Measurements from ENCODE around the gene TEX29.

Gene TEX29

DNA sequence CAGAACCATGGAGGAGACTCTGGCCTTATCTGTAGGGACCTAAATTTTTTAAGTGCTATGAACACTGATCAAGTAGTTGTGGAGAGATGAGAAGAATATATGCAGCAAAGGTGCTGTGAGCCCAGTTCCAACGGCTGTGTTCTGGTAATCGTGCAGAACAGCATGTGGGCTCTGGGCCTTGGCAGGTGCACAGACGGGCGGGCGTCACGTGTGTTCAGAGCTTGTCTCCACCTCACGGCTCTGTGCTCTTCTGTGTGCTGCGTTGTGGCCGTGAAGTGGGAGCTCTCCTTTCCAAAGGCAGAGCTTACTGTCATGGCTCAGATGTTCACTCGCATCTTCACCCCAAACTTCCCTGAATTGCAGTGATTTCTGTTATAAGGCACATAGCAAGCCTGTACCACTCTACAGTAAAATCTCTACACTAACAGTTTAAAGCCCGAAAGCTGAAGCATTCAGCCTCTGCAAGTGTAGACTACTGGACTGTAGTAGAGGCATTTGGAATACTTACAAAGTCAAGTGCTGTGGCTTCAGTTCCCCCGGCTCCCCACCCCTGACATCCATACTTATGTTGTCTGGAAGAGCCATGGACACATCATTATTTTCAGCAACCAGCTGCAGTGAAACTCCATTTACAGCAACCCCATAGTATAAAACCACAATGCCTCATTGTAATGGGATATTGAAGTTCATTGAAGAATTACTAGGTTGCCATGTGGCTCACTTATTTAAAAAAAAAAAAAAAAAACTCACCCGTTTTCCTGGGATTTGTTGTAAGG is 27.5 kb upstream of the TEX29 start:
- H3K4me1 ChIP-seq (ENCODE audit: control insufficient read depth in 1 of 2, insufficient read depth in 2 of 2, low read length in 2 of 2), result no peaks in the 10 kb centered on the region
- no peaks in the 10 kb centered on the region for H3K9me3 ChIP-seq (ENCODE audit: control insufficient read depth in 1 of 2, low read length in 2 of 2)
- no peaks in the 10 kb centered on the region for H3K27me3 ChIP-seq (ENCODE audit: low read depth, low read length)
- no peak overlapping the region for H3K4me3 ChIP-seq (ENCODE audit: low read depth in 1 of 2, low read length in 2 of 2)
- peaks cover 30 to 46% of the 10 kb centered on the region in 2 donors for H3K36me3 ChIP-seq (ENCODE audit: control insufficient read depth in 1 of 2, insufficient read depth in 2 of 2, low read length in 2 of 2)
- no peak overlapping the region for H3K27ac ChIP-seq (ENCODE audit: low read length)

DNA sequence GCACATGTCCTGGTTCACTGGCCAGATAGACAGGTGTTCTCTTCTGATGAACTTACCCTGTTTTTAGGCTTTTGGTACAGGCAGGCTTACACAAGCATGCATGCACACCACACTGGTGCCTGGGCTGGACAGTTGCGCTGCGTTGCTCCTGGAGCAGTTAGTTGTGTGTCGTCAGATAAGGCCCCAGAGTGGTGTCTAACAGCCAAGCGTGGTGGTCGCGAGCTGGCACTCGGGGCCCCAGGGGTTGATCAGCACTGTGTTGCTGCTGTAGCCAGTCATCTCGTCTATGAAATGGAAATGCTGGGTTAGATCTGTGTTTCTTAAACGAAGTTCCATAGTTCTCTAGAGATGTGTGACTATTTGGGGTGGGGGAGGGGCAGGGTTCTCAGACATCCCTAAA is 24.6 kb upstream of the TEX29 start:
- Histone ChIP-seq H3K4me1 (ENCODE audit: control insufficient read depth in 1 of 2, insufficient read depth in 2 of 2, low read length in 2 of 2) (no peaks in the 10 kb centered on the region), H3K4me3 (ENCODE audit: low read depth in 1 of 2, low read length in 2 of 2) (no peak overlapping the region), H3K27me3 (ENCODE audit: low read depth, low read length) (no peaks in the 10 kb centered on the region), H3K27ac (ENCODE audit: low read length) (no peak overlapping the region), H3K9me3 (ENCODE audit: control insufficient read depth in 1 of 2, low read length in 2 of 2) (no peaks in the 10 kb centered on the region), H3K36me3 (ENCODE audit: control insufficient read depth in 1 of 2, insufficient read depth in 2 of 2, low read length in 2 of 2) (peaks cover 26 to 52% of the 10 kb centered on the region in 2 donors)

DNA sequence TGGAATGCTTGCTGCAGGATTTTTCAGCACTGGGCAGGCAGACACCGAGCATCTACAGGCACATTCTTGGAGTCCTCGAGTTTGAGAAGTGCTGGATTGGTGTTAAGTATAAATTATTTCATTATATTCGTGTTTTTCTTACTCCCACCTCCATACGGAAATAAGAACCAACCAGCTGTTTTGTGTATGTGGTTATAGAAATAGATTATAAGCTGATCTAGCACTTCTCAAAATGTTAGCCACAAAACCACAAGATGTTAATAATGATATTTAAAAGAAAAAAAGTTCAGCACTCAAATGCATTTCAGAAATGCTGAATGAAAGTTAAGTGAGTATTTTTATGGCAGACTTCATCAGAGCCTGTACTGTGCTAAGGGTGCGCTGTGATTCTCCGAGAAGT is 24.0 kb upstream of the TEX29 start:
- Histone ChIP-seq H3K9me3 (ENCODE audit: control insufficient read depth in 1 of 2, low read length in 2 of 2) (no peaks in the 10 kb centered on the region), H3K27me3 (ENCODE audit: low read depth, low read length) (no peaks in the 10 kb centered on the region), H3K4me3 (ENCODE audit: low read depth in 1 of 2, low read length in 2 of 2) (no peak overlapping the region), H3K4me1 (ENCODE audit: control insufficient read depth in 1 of 2, insufficient read depth in 2 of 2, low read length in 2 of 2) (no peaks in the 10 kb centered on the region), H3K27ac (ENCODE audit: low read length) (no peak overlapping the region), H3K36me3 (ENCODE audit: control insufficient read depth in 1 of 2, insufficient read depth in 2 of 2, low read length in 2 of 2) (peaks cover 31 to 52% of the 10 kb centered on the region in 2 donors)

DNA sequence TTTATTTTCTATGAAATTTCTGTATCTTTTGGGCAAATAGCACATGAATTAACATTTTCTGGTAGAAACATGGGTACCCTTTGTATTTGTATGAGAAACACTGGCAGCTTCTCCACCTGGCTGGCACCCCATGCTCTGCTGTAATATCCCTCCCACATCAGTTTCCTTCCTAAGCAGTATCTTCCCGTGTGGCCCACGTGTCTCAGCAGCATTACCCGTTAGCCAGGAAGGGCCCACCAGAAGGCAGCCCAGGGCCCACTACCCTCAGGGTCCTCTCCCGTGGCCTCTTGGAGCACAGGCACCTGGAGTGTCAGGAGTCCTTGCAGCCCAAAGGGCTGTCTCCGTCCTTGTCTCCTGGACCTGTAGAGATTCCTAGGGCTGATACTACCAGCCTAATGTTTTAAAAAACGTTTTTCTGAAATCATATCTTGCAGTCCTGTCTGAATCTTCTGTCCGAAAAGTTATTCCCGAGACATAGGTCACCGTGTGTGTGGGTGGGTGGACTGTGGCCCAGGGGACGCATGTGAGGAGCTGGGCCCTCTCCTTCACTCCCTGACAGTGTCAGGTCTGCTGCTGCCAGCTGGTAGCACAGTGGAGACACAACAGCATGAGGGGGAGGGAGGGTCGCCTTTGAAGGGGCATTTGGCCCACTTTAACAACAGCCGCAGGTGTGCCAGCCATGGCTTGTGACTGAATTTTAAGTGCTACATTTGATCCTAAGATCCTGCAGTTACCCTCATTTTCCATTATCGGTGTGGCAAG is 22.0 kb upstream of the TEX29 start:
- no peak overlapping the region for H3K4me3 ChIP-seq (ENCODE audit: low read depth in 1 of 2, low read length in 2 of 2)
- no peak overlapping the region for H3K27ac ChIP-seq (ENCODE audit: low read length)
- H3K36me3 ChIP-seq (ENCODE audit: control insufficient read depth in 1 of 2, insufficient read depth in 2 of 2, low read length in 2 of 2), result peaks cover 30 to 53% of the 10 kb centered on the region in 2 donors
- no peaks in the 10 kb centered on the region for H3K9me3 ChIP-seq (ENCODE audit: control insufficient read depth in 1 of 2, low read length in 2 of 2)
- H3K4me1 ChIP-seq (ENCODE audit: control insufficient read depth in 1 of 2, insufficient read depth in 2 of 2, low read length in 2 of 2), result no peaks in the 10 kb centered on the region
- H3K27me3 ChIP-seq (ENCODE audit: low read depth, low read length), result no peaks in the 10 kb centered on the region

DNA sequence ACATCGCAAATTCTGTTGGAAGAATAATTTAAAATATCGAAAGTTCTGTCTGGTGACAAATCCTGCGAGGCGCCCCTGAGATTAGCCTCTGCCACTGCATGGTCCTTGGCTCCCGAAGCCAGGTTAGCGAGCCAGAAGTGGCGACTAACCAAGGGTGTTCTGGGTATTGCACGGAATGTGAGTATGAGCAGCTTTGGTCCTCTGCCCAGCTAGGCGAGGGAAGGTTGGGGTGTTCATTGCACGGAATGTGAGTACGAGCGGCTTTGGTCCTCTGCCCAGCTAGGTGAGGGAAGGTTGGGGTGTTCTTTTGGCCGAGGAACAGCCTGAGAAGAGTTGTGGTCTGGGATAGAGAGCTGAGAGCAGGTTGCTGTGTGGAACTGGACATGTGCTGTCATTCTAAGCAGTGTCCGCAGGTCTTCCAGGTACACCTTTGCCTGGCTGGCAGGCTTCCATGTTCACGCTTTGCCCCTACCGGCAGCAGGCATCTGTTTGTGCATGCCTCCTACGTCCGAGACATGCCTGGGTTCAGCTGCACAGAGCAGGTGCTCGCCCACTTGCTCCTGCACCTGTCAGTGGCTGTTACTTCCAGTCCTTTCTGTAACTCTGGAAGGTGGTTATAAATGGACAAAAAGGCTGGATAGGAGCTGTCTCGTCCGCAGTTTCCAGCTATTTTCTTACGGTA is 18.3 kb upstream of the TEX29 start:
- H3K36me3 ChIP-seq (ENCODE audit: control insufficient read depth in 1 of 2, insufficient read depth in 2 of 2, low read length in 2 of 2), result peaks cover 52 to 84% of the 10 kb centered on the region in 2 donors

DNA sequence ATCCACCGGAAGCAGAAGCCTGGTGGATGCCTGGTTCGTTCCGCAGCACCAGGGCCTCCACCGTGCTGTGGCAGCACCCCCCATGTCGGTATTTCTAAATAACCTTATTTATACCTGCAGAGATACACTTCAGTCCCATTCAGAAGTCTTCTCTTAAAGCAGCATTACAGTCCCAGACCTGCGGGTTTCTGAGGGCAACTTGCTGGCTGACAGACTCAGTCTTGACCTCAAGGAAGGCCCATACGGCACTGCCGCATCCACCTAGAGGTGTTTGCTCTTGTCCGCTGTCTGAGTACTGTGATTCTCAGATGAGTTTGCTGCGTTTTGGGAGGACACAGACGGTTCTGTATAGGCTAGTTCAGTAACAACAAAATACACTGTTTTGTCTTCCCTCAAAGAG is 16.9 kb upstream of the TEX29 start:
- peaks cover 52 to 84% of the 10 kb centered on the region in 2 donors for H3K36me3 ChIP-seq (ENCODE audit: control insufficient read depth in 1 of 2, insufficient read depth in 2 of 2, low read length in 2 of 2)
- no peak overlapping the region for H3K27ac ChIP-seq (ENCODE audit: low read length)
- H3K4me1 ChIP-seq (ENCODE audit: control insufficient read depth in 1 of 2, insufficient read depth in 2 of 2, low read length in 2 of 2), result no peaks in the 10 kb centered on the region
- H3K27me3 ChIP-seq (ENCODE audit: low read depth, low read length), result no peaks in the 10 kb centered on the region
- no peaks in the 10 kb centered on the region for H3K9me3 ChIP-seq (ENCODE audit: control insufficient read depth in 1 of 2, low read length in 2 of 2)
- no peak overlapping the region for H3K4me3 ChIP-seq (ENCODE audit: low read depth in 1 of 2, low read length in 2 of 2)

More for the DNA sequence above, 18.3 kb upstream of the TEX29 start:
- Histone ChIP-seq H3K27ac (ENCODE audit: low read length) (no peak overlapping the region), H3K27me3 (ENCODE audit: low read depth, low read length) (no peaks in the 10 kb centered on the region), H3K4me1 (ENCODE audit: control insufficient read depth in 1 of 2, insufficient read depth in 2 of 2, low read length in 2 of 2) (no peaks in the 10 kb centered on the region), H3K4me3 (ENCODE audit: low read depth in 1 of 2, low read length in 2 of 2) (no peak overlapping the region), H3K9me3 (ENCODE audit: control insufficient read depth in 1 of 2, low read length in 2 of 2) (no peaks in the 10 kb centered on the region)

DNA sequence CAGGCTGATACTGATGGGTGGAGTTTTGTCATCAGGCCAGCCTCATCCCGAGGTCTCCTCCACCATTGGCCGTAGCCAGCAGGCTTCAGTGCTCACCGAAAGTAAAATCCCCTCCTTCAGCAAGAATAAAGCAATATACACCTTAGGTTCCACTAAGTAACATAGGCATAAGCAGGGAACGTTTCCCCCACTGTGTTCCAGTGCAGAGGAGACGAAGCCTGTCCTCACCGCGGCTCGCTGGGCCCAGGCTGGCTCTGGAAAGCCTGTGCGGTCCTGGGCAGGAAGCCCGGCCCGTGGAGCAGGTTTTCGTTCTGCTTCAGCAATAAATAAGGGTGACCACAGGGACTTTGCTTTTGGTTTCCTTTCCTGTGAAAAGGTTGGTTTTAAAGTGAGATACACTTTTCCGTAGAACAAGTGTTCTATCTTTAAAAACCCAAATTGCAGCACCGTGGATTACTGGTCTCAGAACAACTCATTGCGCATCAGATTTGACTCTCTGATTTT is 16.3 kb upstream of the TEX29 start:
- H3K4me1 ChIP-seq (ENCODE audit: control insufficient read depth in 1 of 2, insufficient read depth in 2 of 2, low read length in 2 of 2), result no peaks in the 10 kb centered on the region
- H3K4me3 ChIP-seq (ENCODE audit: low read depth in 1 of 2, low read length in 2 of 2), result no peak overlapping the region
- H3K27ac ChIP-seq (ENCODE audit: low read length), result no peak overlapping the region
- peaks cover 52 to 78% of the 10 kb centered on the region in 2 donors for H3K36me3 ChIP-seq (ENCODE audit: control insufficient read depth in 1 of 2, insufficient read depth in 2 of 2, low read length in 2 of 2)
- no peaks in the 10 kb centered on the region for H3K9me3 ChIP-seq (ENCODE audit: control insufficient read depth in 1 of 2, low read length in 2 of 2)
- H3K27me3 ChIP-seq (ENCODE audit: low read depth, low read length), result no peaks in the 10 kb centered on the region

DNA sequence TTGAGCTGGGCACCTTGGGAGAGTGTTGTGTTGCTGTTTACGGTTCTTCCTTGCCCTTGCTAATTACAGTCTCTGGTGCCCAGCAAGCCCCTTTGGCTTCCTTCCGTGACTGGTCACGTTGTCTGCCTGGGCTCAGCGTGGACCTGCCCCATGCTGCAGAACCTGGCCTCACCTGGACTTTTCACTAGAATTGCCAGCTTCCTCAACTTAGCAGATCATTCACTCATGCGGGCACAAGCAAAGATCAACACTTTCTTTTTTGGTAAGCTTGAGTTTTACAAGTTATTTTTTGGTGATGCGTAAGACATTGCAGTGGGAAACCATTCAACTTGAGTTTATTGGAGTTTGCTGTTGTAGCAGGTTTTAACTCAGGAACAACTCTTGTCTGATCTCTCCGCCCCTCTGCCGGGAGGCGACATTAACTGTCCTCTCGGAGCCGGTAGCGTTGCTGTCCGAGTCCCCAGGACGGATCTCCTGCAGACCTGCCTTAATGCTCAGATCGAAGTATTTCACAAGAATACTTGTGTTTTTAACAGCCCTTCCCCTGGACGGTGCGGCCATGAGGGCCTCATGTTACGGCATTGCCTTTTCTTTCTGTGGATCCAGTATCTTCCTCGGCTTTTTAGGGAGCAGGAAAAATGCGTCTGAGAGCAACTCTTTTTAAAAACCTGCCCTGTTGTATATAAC is 15.7 kb upstream of the TEX29 start:
- Histone ChIP-seq H3K4me3 (ENCODE audit: low read depth in 1 of 2, low read length in 2 of 2) (no peak overlapping the region), H3K27me3 (ENCODE audit: low read depth, low read length) (no peaks in the 10 kb centered on the region), H3K9me3 (ENCODE audit: control insufficient read depth in 1 of 2, low read length in 2 of 2) (no peaks in the 10 kb centered on the region), H3K4me1 (ENCODE audit: control insufficient read depth in 1 of 2, insufficient read depth in 2 of 2, low read length in 2 of 2) (no peaks in the 10 kb centered on the region), H3K27ac (ENCODE audit: low read length) (no peak overlapping the region), H3K36me3 (ENCODE audit: control insufficient read depth in 1 of 2, insufficient read depth in 2 of 2, low read length in 2 of 2) (peaks cover 52 to 78% of the 10 kb centered on the region in 2 donors)

DNA sequence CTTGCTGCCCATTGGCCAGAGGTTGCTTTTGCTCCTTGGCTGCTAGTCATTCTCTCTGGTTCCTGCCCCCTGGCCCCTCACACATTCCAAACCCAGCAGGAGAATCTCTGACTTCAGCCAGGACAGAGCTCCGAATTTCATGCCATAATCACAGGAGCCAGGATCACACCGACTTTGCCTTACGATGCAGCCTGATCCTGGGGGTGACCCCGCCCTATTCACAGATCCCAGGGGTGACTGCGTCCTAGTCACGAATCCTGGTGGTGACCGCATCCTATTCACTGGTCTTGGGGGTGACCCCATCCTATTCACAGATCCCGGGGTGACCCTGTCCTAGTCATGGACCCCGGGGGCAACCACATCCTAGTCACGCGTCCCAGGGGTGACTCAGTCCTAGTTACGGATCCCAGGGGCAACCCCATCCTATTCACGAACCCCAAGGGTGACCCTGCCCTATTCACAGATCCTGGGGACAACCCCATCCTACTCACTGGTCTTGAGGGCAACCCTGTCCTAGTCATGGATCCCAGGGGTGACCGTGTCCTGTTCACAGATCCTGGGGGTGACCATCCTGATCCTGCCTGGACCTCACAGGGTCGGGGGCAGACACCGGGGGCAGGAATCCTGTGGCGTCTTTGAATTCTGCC is 7.4 kb upstream of the TEX29 start:
- Histone ChIP-seq H3K4me3 (ENCODE audit: low read depth in 1 of 2, low read length in 2 of 2) (no peak overlapping the region), H3K27me3 (ENCODE audit: low read depth, low read length) (no peaks in the 10 kb centered on the region), H3K36me3 (ENCODE audit: control insufficient read depth in 1 of 2, insufficient read depth in 2 of 2, low read length in 2 of 2) (peaks cover 0 to 17% of the 10 kb centered on the region in 2 donors), H3K4me1 (ENCODE audit: control insufficient read depth in 1 of 2, insufficient read depth in 2 of 2, low read length in 2 of 2) (peaks cover 0 to 4% of the 10 kb centered on the region in 2 donors), H3K27ac (ENCODE audit: low read length) (no peak overlapping the region), H3K9me3 (ENCODE audit: control insufficient read depth in 1 of 2, low read length in 2 of 2) (peaks cover 0 to 11% of the 10 kb centered on the region in 2 donors)

DNA sequence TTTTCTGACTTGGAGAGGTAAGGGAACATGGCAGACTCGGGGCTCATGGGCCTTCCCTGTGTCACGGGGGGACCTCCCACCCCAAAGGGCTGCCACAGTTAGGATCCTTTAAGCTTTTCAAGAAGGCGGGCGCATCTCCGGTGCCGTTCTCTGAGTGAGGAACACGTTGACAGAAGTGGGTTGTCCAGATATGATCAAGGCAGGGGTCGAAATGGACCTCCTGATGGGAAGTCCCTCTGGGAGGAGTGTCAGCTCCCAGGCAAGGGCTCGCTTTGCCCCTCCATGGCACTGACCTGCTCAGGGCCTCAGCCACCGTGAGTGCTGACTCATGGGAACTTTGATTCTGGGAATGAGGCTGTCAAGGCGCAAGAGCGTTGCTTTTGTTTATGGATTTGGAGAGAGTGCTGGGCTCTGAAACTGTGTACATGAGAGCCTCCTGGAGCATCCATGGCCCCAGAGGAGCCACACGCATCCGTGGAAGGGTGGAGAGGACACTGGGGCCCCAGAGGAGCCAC is 6.5 kb upstream of the TEX29 start:
- Histone ChIP-seq H3K4me3 (ENCODE audit: low read depth in 1 of 2, low read length in 2 of 2) (no peak overlapping the region), H3K27me3 (ENCODE audit: low read depth, low read length) (no peaks in the 10 kb centered on the region), H3K36me3 (ENCODE audit: control insufficient read depth in 1 of 2, insufficient read depth in 2 of 2, low read length in 2 of 2) (peaks cover 0 to 17% of the 10 kb centered on the region in 2 donors), H3K4me1 (ENCODE audit: control insufficient read depth in 1 of 2, insufficient read depth in 2 of 2, low read length in 2 of 2) (peaks cover 0 to 4% of the 10 kb centered on the region in 2 donors), H3K27ac (ENCODE audit: low read length) (no peak overlapping the region), H3K9me3 (ENCODE audit: control insufficient read depth in 1 of 2, low read length in 2 of 2) (peaks cover 0 to 11% of the 10 kb centered on the region in 2 donors)
